GM19239 (cell line): ENCODE data around the gene ATAD3A.
"Not testable (repeated sequence)": the region's sequence is repeated elsewhere in the genome, so short reads cannot be mapped to it uniquely, and the experiment has no call there.

Experiments used
- DNase-seq: peaks from one replicate; pipeline ENCODE4 v3.0.0; 2011; ENCODE audit warnings: low spot score; ENCODE audit not compliant: insufficient read length
- FAIRE-seq: peaks from 2 replicates; lab custom pipeline; 2011; peaks lifted over from hg19 to GRCh38; lab: Jason Lieb, UNC

The ATAD3A gene

DNA sequence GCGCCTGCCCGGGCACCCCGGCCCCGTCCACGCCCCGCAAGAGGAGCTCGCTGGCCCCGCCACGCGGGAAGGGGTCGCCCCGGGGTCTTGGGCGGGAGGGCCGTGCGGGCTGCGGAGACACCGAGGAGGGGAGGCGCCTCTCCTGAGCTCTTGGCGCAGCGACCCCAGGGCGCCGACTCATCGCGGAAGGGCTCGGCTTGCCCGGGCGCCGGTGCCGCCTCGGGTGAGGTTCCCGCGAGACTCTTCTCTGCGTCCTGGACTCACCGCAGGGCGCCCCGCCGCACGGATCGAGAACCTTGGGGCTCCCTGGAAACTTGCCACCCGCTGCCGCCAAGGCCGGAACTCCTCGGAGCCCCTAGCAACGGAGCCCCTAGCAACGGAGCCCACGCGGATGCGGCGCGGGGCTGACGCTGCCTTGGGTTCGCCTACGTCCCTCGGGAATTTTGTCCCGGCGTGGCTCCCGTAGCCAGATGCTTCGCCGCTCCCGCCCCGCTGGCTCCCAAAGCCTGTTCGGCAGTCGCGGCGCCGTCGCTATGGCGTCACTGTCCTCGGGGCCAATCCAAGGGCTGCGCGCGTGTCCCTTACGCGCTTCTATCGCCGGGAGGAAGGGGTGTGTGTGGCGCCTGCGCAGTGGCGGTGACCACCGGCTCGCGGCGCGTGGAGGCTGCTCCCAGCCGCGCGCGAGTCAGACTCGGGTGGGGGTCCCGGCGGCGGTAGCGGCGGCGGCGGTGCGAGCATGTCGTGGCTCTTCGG lies at the start of gene ATAD3A:
Gene ATAD3A (plus strand): TSS at position 630 of the 753 bp plus-strand sequence. CDS start 107 bp downstream, at position 737.
- DNase-seq: peak; percentile 99
- peak; percentile 95 for FAIRE-seq

DNA sequence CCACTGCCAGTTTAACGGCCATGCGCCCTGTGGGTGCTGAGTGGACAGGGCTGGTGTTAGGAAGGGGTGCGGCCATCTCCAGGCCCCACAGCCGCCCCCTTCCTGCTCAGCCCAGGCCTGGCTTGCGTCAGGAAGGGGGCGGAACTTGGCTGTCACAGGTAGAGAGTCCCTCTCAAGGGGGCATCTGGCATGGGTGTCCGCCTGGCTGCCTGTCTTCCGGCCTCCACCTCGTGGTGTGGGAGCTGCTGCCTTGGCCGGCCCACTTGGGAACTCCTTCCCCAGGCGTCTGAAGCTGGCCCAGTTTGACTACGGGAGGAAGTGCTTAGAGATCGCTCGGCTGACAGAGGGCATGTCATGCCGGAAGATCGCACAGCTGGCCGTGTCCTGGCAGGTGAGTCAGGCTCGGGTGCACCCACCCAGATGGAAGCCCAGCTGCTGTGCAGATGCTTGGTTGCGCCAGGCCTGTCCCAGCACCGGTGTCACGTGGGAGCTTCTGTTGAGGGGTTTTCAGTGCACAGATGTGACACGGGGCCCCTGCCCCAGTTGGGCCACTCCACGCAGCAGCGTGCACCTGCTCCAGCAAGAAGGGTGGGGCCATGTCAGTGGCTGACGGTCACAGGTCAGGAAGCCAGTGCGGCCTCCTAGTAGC lies 49.5 kb upstream of the ATAD3A start:
- no peak for FAIRE-seq
- no peak for DNase-seq

DNA sequence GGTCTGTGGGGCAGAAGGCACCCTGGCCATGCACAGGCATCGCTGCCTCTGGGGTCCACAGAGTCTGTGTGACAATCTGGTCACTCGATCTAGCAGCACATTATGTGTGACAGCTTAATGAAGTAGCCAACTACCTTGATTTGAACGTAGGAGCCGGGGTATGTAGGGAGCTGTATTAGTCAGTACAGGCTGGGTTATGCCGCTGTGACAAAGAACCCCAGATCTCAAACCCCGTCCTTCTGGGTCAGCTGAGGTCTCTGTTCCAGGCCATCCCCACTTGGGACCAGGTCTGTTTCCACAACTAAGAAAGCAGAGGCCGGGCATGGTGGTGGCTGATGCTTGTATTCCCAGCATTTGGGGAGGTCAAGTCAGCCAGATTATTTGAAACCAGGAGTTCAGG lies 48.6 kb upstream of the ATAD3A start:
- FAIRE-seq (no peak), DNase-seq (no peak)

DNA sequence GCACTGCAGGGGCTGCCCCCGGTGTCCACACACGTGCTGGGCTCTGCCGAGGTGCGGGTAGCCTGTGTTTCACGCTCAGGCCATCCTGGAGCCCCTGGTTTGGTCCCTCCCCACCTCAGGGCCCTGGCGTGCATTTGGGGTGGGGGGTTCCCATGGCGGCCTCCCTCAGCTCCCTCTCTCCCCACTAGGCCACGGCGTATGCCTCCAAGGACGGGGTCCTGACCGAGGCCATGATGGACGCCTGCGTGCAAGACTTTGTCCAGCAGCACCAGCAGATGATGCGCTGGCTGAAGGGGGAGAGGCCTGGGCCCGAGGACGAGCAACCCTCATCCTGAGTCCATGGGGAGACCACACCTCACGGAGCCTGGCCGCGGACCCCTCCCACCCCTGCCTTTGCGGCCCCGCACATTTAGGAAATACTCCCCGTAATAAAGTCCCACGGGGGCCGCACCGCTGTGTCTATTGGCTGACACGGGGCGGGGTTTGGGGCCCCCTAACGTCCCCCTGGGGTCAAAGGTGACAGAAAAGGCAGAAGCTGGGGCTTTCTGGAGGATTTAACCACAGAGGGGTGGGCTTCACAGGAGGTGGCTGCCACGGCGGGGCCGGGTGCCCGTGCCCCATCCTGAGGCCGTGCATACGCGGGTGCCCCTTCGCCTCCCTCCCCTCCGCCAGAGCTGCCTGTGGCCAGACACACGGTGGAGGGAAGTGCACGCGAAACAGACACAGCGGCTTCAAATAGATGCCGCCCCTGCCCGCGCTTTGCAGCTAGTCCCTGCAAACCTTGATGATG lies 43.6 kb upstream of the ATAD3A start:
- FAIRE-seq, DNase-seq: not testable (repeated sequence)

DNA sequence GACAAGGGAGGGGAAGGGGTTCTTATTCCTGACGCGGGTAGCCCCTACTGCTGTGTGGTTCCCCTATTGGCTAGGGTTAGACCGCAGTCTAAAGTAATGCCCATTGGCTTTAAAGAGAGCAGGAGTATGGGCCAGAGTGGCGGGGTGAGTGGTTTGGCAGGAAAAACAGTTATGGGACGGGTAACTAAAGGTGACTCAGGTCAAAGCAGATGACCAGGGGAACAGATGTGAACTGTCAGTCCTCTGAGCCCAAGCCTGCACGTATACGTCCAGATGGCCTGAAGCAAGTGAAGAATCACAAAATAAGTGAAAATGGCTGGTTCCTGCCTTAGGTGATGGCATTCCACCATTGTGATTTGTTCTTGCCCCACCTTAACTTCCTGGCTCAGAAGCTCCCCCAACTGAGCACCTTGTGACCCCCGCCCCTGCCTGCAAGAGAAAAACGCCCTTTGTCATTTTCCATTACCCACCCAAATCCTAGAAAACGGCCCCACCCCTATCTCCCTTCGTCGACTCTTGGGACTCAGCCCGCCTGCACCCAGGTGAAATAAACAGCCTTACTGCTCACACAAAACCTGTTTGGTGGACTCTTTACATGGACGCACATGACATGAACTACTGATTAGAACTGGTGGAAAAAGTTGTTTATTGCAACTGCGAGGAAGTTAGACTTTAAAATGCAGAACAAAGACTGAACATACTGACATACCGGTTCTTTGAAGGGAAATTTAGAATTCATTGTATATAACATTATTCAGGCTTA lies 41.2 kb upstream of the ATAD3A start:
- no peak for FAIRE-seq
- DNase-seq: no peak

DNA sequence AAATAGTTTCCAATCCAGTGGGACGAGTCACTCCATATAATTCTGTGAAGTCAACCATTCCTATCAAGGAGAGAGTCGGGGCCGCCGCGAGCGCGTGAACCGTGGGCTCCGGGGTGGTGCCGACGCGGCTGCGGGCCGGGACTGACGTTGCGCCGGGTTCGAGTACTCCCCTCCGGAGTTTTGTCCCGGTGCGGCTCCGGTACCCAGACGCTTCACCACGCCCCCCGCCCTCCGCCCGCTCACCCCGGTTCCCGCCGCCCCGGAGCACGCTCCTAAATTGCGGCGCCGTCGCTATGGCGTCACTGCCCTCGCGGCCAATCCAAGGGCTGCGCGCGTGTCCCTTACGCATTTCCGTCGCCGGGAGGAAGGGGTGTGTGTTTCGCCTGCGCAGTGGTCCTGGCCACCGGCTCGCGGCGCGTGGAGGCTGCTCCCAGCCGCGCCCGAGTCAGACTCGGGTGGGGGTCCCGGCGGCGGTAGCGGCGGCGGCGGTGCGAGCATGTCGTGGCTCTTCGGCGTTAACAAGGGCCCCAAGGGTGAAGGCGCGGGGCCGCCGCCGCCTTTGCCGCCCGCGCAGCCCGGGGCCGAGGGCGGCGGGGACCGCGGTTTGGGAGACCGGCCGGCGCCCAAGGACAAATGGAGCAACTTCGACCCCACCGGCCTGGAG lies 40.4 kb upstream of the ATAD3A start, which contains the start of gene ATAD3B:
Gene ATAD3B (plus strand): TSS at position 377 of the 664 bp plus-strand sequence. CDS start 120 bp downstream, at position 497.
- FAIRE-seq: peak; percentile 81
- peak; percentile 98 for DNase-seq

DNA sequence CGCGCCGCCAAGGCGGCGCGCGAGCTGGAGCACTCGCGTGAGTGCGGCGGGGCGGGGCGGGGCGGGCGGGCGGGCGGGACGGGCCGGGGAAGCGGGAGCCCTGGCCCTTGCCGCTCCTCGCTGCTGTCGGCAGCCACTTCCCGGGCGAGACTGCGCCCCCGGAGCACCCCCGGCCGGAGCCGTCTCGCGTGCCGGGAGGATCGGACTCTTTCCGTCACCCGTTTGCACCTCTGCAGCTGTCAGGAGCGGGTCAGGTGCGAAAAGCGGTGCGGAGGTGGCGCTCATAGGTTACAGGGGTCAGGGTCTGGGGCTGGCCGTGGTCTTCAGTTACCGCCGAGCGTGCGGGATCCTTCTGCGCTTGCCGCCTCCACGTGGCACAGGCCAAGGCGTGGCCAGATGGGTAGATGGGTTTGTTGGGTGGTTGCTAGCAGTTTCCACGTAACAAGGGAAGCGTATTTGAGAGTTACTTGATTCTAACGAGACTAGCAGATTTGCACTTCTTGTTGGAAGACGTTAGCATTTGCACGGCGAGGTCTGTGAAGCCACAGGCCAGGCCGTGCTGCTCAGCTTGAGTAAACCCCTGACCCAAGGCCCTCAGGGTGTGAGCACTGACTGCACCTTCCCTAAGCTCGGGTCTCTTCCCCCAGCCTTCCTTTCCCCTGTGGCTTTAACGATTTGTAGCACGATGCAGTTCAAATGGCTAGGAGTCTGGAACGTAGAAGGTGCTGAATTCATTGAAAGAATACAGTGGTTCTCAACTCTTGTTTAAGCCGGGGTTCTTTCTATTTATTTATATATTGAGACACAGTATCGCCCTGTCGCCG lies 39.7 kb upstream of the ATAD3A start:
- peak; percentile 81 for FAIRE-seq
- DNase-seq: not testable (repeated sequence)

DNA sequence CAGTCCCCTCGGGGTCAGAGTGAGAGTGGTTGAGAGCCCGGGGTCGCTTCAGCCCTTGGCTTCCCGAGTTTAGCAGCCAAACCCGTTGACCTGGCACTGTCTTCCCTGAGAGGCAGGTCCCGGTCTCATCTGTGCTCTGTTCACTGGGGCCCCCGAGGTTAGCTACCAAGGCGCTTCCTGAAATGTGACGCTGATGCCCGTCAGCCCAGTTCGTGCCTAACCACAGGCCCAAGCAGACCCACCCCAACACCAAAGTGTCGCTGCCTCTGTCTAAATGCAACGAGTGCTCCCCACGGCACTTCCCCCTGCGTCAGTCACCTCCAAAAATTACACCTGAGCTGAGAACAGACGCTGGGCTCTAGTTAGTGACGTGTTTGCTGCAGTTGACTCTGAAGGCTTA lies 36.0 kb upstream of the ATAD3A start:
- not testable (repeated sequence) for DNase-seq, FAIRE-seq

DNA sequence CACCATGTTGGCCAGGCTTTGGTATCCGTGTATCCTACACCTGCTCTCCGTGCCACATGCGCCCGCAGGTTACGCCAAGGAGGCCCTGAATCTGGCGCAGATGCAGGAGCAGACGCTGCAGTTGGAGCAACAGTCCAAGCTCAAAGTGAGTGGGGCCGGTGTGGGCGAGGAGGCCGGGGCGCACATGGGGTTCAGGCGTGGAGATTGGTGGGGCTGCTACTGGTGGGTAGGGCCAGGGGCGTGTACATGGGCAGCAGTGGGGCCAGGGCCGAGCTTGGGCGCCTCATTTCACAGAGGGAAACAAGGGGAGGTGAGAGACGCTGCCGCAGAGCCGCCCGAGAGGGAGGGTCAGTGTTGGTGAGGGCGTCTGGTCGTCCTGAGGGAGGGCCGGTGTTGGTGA lies 34.8 kb upstream of the ATAD3A start:
- no peak for DNase-seq
- FAIRE-seq: no peak

DNA sequence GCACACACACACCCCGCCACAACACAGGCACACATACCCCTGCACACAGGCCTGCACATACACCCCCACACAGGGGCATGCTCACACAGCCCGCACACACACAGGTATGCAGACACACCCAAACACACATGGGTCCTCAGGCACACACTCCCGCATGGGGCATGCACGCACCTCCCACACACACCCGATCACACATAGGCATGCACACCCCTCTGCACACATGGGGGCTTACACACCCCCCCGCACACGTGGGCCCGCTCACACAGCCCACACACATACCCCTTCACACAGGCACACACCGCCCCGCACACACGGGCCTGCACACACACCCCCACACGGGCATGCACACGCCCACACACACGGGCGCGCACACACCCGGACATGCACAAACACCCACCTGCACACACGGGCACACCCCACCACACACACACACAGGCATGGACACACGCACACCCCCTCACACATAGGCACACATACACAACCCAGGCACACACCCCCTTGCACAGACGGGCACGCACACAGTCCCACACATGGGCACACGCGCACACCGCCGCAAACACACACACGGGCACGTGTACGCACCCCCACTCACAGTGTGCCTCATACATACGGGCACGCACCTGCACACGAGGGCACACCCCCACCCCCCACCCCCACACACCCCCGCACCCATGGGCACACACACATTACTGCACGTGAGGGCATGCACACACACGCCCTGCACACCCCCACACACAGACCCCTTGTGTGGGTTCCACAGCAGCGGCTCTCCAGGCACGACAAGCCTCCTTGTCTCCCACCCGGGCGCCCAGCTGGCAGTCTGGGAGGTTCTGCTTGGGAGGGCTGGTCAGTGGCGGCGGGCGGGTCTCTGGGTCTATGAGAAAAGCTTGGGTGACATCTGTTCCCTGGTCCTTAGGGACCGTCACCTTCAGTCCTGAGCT lies 32.1 kb upstream of the ATAD3A start:
- no peak for DNase-seq
- no peak for FAIRE-seq

DNA sequence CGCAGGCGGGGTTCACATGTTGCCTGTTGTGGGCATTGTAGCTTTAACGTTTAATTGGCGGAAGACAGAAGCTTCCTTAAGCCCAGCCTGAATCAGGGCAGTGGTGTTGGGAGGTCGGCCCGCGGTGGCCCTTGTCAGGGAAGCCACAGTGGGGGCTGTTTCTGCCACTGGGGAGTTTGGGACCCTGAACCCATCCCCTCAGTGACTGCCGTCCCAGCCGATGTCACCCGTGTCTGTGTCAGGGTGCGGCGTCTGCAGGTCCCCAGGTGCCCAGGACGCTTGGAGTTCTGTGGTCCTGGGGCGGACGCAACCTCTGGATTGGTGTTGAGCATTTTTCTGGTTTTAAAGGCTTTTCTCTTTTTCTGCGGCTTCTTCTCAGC lies 31.5 kb upstream of the ATAD3A start:
- not testable (repeated sequence) for DNase-seq, FAIRE-seq

DNA sequence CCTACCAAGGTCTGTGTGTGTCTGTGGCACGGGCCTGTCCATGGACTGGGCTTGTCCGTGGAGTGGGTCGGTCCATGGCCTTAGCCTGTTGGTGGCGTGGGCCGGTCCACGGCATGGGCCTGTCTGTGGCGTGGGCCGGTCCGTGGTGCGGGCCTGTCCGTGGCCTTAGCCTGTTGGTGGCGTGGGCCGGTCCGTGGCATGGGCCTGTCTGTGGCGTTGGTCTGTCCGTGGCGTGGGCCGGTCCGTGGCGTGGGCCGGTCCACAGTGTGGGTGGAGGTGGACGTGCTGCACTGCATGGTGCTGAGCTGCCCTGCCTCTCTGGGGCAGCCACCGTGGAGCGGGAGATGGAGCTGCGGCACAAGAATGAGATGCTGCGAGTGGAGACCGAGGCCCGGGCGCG lies 30.2 kb upstream of the ATAD3A start:
- not testable (repeated sequence) for FAIRE-seq, DNase-seq

DNA sequence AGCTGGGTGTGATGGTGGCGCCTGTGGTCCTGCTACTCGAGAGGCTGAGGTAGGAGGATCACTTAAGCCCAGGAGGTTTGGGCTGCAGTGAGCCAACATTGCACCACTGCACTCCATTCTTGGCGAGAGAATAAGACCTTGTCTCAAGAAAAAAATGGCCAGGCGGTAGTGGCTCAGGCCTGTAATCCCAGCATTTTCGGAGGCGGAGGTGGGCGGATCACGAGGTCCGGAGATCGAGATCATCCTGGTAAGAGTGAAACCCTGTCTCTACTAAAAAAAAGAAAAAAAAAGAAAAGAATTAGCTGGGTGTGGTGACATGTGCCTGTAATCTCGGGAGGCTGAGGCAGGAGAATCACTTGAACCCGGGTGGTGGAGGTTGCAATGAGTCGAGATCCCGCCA lies 29.1 kb upstream of the ATAD3A start:
- FAIRE-seq (no peak), DNase-seq (no peak)

DNA sequence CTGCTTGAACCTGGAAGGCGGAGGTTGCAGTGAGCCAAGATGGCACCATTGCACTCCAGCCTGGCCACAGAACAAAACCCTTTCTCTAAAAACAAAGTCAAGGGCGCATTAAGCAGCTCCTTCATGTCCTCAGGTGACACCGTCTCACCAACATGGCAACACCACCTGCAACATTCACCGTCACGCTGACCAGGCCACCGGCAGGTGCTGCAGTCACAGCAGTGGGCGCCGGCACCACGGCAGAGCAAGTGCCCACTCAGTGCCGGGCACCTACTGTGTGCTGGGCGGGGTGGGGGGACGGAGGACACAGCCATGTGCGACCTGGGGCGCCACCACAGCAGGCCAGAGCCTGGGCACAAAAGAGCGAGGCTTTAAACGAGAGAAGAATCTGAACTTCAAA lies 28.2 kb upstream of the ATAD3A start:
- DNase-seq (no peak), FAIRE-seq (no peak)

DNA sequence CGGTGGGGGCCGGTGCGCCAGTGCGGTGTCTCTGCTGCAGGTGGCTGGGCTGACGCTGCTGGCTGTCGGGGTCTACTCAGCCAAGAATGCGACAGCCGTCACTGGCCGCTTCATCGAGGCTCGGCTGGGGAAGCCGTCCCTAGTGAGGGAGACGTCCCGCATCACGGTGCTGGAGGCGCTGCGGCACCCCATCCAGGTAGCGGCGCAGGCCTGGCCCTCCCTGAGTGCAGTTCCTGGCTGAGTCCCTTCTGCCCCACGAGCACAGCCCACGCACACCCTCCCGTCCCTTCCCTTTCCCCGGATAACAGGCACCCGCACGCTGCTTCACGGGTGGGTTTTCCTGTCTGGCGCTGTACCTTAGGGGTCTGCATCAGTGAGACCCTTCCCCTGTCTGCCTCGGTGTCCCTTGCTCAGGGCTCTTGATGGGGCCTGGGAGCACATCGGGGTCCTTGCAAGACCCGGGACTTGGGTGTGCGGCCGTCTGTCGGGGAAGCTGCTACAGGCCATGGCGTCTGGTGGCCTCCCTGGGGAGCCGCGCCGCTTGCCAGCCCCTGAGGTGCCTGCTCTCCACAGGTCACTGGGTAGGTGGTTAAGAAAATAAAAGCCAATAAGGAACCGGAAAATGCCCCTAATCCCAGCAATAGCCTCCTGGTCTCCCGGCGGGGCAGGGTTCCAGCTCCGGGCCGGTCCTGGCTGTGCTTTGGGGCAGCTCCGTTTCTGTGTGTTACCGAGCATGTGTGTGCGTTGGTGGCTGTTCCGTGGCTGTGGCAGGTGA lies 26.8 kb upstream of the ATAD3A start:
- DNase-seq, FAIRE-seq: not testable (repeated sequence)

DNA sequence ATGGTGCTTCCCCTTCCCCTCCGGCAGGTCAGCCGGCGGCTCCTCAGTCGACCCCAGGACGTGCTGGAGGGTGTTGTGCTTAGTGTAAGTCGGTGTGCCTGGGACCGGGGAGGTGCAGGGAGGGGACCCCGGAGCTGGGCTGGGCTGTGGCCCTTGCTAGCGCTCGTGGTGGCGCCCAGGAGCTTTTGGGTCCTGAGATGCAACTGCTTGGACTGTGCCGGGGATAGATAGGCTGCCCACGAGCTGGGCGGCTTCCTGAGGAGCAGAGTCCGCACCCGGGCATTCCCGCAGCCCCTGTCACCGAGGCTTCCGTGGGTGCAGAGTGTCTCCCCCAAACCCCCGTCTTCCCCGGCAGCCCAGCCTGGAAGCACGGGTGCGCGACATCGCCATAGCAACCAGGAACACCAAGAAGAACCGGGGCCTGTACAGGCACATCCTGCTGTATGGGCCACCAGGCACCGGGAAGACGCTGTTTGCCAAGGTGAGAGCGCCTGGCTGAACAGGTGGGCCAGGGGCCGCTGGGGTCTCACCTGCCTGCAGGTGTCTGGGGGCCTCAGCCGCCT lies 26.1 kb upstream of the ATAD3A start:
- FAIRE-seq, DNase-seq: not testable (repeated sequence)

DNA sequence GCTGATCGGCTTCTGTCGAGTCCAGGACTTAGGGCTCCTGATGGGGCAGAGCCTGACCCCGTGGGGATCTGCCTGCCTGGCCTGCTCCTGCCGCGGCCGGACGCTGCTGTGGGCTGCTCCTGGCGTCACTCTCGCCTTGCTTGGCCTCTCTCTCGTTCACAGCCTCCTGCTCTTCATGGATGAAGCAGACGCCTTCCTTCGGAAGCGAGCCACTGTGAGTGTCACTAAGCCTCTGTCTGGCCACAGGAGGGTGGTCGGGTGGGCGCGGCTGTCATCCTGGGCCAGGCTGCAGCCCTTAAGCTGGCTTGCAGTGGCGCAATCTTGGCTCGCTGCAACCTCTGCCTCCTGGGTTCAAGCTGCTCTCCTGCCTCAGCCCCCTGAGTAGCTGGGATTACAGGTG lies 24.3 kb upstream of the ATAD3A start:
- DNase-seq: no peak
- no peak for FAIRE-seq
